Stimulated activated CD4-positive, alpha-beta T cell treated with anti-CD3 and anti-CD28 coated beads, Interleukin-2, amount 100 ng/mL, for 48 hours (primary cell): Measurements from ENCODE around the gene AGBL4.
"Not testable (repeated sequence)": the region's sequence is repeated elsewhere in the genome, so short reads cannot be mapped to it uniquely, and the experiment has no call there.

ENCODE experiments used
- DNase-seq, 2 donors: peaks; one replicate each; pipeline ENCODE4 v3.0.0-alpha.2; 2020

Gene AGBL4

GRCh38 chr1:50023292-50024159 is at the start of gene AGBL4:
TSS of gene AGBL4 (minus strand) at chr1:50023954.
- DNase-seq, result no peak

- DNase-seq, result no peak
These were observed 43.1 kb upstream of the AGBL4 start for GRCh38 chr1:50066806-50067205.

GRCh38 chr1:50060279-50060678 is 36.5 kb upstream of the AGBL4 start:
- DNase-seq, result no peak

- DNase-seq, result no peak
These were observed 25.0 kb upstream of the AGBL4 start for GRCh38 chr1:50048791-50049190.

GRCh38 chr1:50047916-50048694 is 24.4 kb upstream of the AGBL4 start:
- peak in 1 of 2 donors; percentile 2 for DNase-seq

- DNase-seq, result no peak
These were observed 14.6 kb upstream of the AGBL4 start for GRCh38 chr1:50038237-50038809.

GRCh38 chr1:50027794-50028193 is 4.0 kb upstream of the AGBL4 start:
- no peak for DNase-seq

- no peak for DNase-seq
These were observed 28.0 kb downstream of the AGBL4 start for GRCh38 chr1:49995734-49996133.

- DNase-seq, result no peak
These were observed 52.7 kb downstream of the AGBL4 start for GRCh38 chr1:49971088-49971487.

GRCh38 chr1:49951385-49951784 is 72.4 kb downstream of the AGBL4 start:
- no peak for DNase-seq

GRCh38 chr1:49915301-49915700 is 108.5 kb downstream of the AGBL4 start:
- DNase-seq, result not testable (repeated sequence)

GRCh38 chr1:49906365-49906764 is 117.4 kb downstream of the AGBL4 start:
- no peak for DNase-seq

GRCh38 chr1:49864581-49864980 is 159.2 kb downstream of the AGBL4 start:
- no peak for DNase-seq

- no peak for DNase-seq
These were observed 169.0 kb downstream of the AGBL4 start for GRCh38 chr1:49854741-49855140.

GRCh38 chr1:49842596-49842995 is 181.2 kb downstream of the AGBL4 start:
- DNase-seq, result no peak

GRCh38 chr1:49841767-49842166 is 182.0 kb downstream of the AGBL4 start:
- no peak for DNase-seq

GRCh38 chr1:49824261-49824660 is 199.5 kb downstream of the AGBL4 start:
- no peak for DNase-seq

- no peak for DNase-seq
These were observed 206.1 kb downstream of the AGBL4 start for GRCh38 chr1:49817681-49818080.

GRCh38 chr1:49787013-49787412 is 236.7 kb downstream of the AGBL4 start:
- not testable (repeated sequence) for DNase-seq

- no peak for DNase-seq
These were observed 258.7 kb downstream of the AGBL4 start for GRCh38 chr1:49765034-49765433.

- not testable (repeated sequence) for DNase-seq
These were observed 285.6 kb downstream of the AGBL4 start for GRCh38 chr1:49738118-49738517.

GRCh38 chr1:49728377-49728776 is 295.4 kb downstream of the AGBL4 start:
- DNase-seq, result no peak

- no peak for DNase-seq
These were observed 300.1 kb downstream of the AGBL4 start for GRCh38 chr1:49723662-49724061.
